BJ (cell line): ENCODE measurements around the gene SYNJ2BP. TPM values are rescaled to one million over a fixed set of nuclear protein-coding genes. Genes with fewer than 3 reads are reported as not detected.

Source experiments
- CTCF ChIA-PET: fragments of 350-600 bp; formaldehyde crosslinking; extraction: SDS; loops from one replicate; lab custom pipeline; 2021; ENCODE audit warnings: antibody characterized with exemption, inconsistent platforms; lab: Yijun Ruan, JAX
- POLR2A ChIA-PET: fragments of 300-600 bp; sonication (Branson Sonifier 250); formaldehyde crosslinking; extraction: SDS; loops from one replicate; lab custom pipeline; 2021; ENCODE audit warnings: antibody characterized with exemption; lab: Charles Lee
- DNase-seq: peaks from one replicate; pipeline ENCODE4 v3.0.0-alpha.2; 2011; ENCODE audit warnings: low read depth
- H3K27me3 ChIP-seq: 2 replicates; pipeline ENCODE4 v1.6.0; 2011; ENCODE audit warnings: low read length; ENCODE audit not compliant: control insufficient read depth, insufficient read depth
- H3K36me3 ChIP-seq: 2 replicates; pipeline ENCODE4 v1.5.1; 2011; ENCODE audit warnings: low read length; ENCODE audit not compliant: control insufficient read depth, insufficient read depth
- H3K4me3 ChIP-seq: 2 replicates; pipeline ENCODE4 v1.5.1; 2011; ENCODE audit warnings: low read depth, mild to moderate bottlenecking, control low read depth, low read length
- CTCF ChIP-seq: IDR thresholded peaks from 2 replicates; pipeline ENCODE4 v1.5.1; 2011; ENCODE audit warnings: low read depth, mild to moderate bottlenecking, control low read depth, inconsistent platforms, low read length, moderate library complexity; ENCODE audit not compliant: insufficient read depth
- polyA plus RNA-seq: library from polyadenylated mRNA; depleted of rRNA; stranded (reverse); fragments of >200 nt; gene quantifications from 2 replicates; pipeline ENCODE4 v1.2.3, GENCODE V29; 2011

Gene SYNJ2BP
- polyA plus RNA-seq, 1 experiment: 10.5 TPM

- Histone ChIP-seq H3K4me3 (no peak overlapping the region), H3K27me3 (no peaks in the 10 kb centered on the region), H3K36me3 (peaks cover 2% of the 10 kb centered on the region; the same call in 1 of the 2 replicates)
- CTCF ChIA-PET: no interaction called here
- POLR2A ChIA-PET: no interaction called here
- no peak for DNase-seq
- no peak for TF ChIP-seq CTCF
Observed at GRCh38 chr14:70398706-70399431, 18.0 kb downstream of the SYNJ2BP start.

GRCh38 chr14:70398280-70398679 is 18.6 kb downstream of the SYNJ2BP start:
- Histone ChIP-seq H3K4me3 (no peak overlapping the region), H3K27me3 (no peaks in the 10 kb centered on the region), H3K36me3 (peaks cover 2% of the 10 kb centered on the region; the same call in 1 of the 2 replicates)
- TF ChIP-seq CTCF: no peak
- CTCF ChIA-PET: interaction anchor here (0.9 kb wide), 1 partner anchor 9 kb away, joined by 3 read pairs; no protein-coding TSS in a partner anchor
- POLR2A ChIA-PET: no interaction called here
- no peak for DNase-seq

DNA sequence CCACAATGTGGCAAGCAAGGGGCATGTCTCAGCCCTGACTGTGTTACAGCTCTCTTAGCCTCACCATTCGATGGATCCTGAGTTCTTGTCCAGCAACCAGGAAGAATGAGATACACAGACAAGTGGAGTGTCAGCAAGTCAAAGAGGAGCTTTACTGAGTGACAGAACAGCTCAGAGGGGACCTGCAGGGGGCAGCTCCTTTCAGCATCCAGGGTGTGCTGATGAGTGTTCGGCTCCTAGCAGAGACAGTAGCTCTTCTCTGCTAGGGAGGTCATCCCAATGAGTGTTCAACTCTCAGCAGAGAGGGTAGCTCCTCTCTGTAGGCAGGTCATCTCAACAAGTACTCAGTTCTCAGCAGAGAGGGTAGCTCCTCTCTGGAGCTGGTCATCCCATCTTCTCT is 19.1 kb downstream of the SYNJ2BP start:
- H3K4me3 ChIP-seq: no peak overlapping the region
- CTCF ChIA-PET: interaction anchor here (0.9 kb wide), 1 partner anchor 10 kb away, joined by 3 read pairs; no protein-coding TSS in a partner anchor
- peaks cover 2% of the 10 kb centered on the region; the same call in 1 of the 2 replicates for H3K36me3 ChIP-seq
- TF ChIP-seq CTCF: no peak
- DNase-seq: no peak
- POLR2A ChIA-PET: no interaction called here
- no peaks in the 10 kb centered on the region for H3K27me3 ChIP-seq

DNA sequence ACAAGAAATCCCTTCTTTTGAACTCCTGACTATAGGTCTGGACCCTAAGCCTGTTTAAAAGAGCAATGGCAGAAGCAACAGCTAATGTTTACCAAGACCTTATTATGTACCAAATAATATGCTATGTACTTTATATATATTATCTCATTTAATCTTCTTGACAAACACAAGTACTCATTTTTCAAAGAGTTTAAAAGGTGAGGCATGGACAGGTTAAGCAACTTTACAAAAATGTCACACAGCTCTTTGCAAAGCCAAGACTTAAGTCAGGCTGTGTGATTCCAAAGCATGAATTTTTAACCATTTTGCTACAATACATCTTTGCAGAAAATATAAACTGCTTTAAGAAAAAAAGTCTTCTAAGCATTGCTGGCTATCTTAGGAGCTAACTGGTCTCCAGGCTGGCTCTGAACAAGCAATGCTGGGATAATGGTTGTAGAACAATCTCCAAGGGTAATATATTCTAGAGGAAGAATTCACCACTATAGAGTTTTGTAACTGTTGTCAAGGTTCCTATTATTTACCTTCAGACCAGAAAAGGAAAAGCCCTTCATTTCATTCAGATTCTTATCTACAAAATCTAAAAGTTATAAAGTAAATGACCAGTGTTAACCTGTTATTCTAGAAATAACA is 22.1 kb downstream of the SYNJ2BP start:
- ChIA-PET CTCF (interaction anchor here (0.9 kb wide), 1 partner anchor 36 kb away, joined by 3 read pairs; the partner anchor contains the start of gene COX16), POLR2A (interaction anchor here (0.6 kb wide), 1 partner anchor 113 kb away, joined by 3 read pairs; no protein-coding TSS in a partner anchor)
- DNase-seq: no peak
- no peak overlapping the region for H3K4me3 ChIP-seq
- no peaks in the 10 kb centered on the region for H3K27me3 ChIP-seq
- no peak for TF ChIP-seq CTCF
- peaks cover 2% of the 10 kb centered on the region; the same call in 1 of the 2 replicates for H3K36me3 ChIP-seq

GRCh38 chr14:70392676-70393075 is 24.2 kb downstream of the SYNJ2BP start:
- CTCF ChIA-PET: no interaction called here

More at GRCh38 chr14:70392676-70393075, 24.2 kb downstream of the SYNJ2BP start:
- POLR2A ChIA-PET: no interaction called here
- TF ChIP-seq CTCF: no peak
- no peak for DNase-seq
- H3K4me3 ChIP-seq: no peak overlapping the region
- H3K36me3 ChIP-seq: peaks cover 4% of the 10 kb centered on the region; the same call in 1 of the 2 replicates
- no peaks in the 10 kb centered on the region for H3K27me3 ChIP-seq
